GM23338 (cell line): ENCODE results near the gene OMG. TPM values are rescaled to one million over a fixed set of nuclear protein-coding genes. Genes with fewer than 3 reads are reported as not detected.
A peak's percentile ranks its signal among the peaks of the same experiment; 100 is the strongest.

ENCODE experiments used
- ATAC-seq: fragments of 200-7000 bp; cut with Tn5 transposase; 3 replicates; pipeline ENCODE4 v1.9.1; 2020
- DNase-seq: peaks from one replicate; pipeline ENCODE4 v3.0.0-alpha.2; 2015; ENCODE audit warnings: low spot score
- H2AFZ ChIP-seq: fragments of 200-600 bp; sonication (generic); 2 replicates; pipeline ENCODE4 v1.8.0; 2016; ENCODE audit warnings: antibody characterized with exemption, mild to moderate bottlenecking, moderate library complexity
- H3F3A ChIP-seq: fragments of 200-600 bp; sonication (generic); replicated peaks from 2 replicates; pipeline ENCODE4 v1.8.0; 2017; ENCODE audit warnings: antibody characterized with exemption, mixed run types, low read depth
- H3K27ac ChIP-seq: fragments of 200-600 bp; sonication (generic); 2 replicates; pipeline ENCODE4 v1.6.1; 2016; ENCODE audit warnings: low read depth
- H3K27me3 ChIP-seq: fragments of 200-600 bp; sonication (generic); 2 replicates; pipeline ENCODE4 v1.8.0; 2016; ENCODE audit warnings: mild to moderate bottlenecking, mixed run types, moderate library complexity; ENCODE audit not compliant: insufficient read depth
- H3K36me3 ChIP-seq: fragments of 200-600 bp; sonication (generic); 2 replicates; pipeline ENCODE4 v1.8.0; 2016; ENCODE audit warnings: mild to moderate bottlenecking; ENCODE audit not compliant: insufficient read depth
- H3K4me1 ChIP-seq: fragments of 200-600 bp; sonication (generic); 2 replicates; pipeline ENCODE4 v1.8.0; 2016; ENCODE audit warnings: mild to moderate bottlenecking, moderate library complexity; ENCODE audit not compliant: insufficient read depth
- H3K4me2 ChIP-seq: fragments of 200-600 bp; sonication (generic); 2 replicates; pipeline ENCODE4 v1.7.1; 2017; ENCODE audit warnings: mixed run types
- H3K4me3 ChIP-seq: fragments of 200-600 bp; sonication (generic); 2 replicates; pipeline ENCODE4 v1.6.1; 2016; ENCODE audit warnings: mixed run types
- H3K79me2 ChIP-seq: fragments of 200-600 bp; sonication (generic); replicated peaks from 2 replicates; pipeline ENCODE4 v1.8.0; 2017; ENCODE audit warnings: mild to moderate bottlenecking; ENCODE audit not compliant: insufficient read depth
- H3K9me2 ChIP-seq: fragments of 200-600 bp; sonication (generic); 2 replicates; pipeline ENCODE4 v1.8.0; 2017; ENCODE audit not compliant: insufficient read depth
- H4K20me1 ChIP-seq: fragments of 200-600 bp; sonication (generic); replicated peaks from 2 replicates; pipeline ENCODE4 v1.8.0; 2017; ENCODE audit warnings: mild to moderate bottlenecking; ENCODE audit not compliant: insufficient read depth
- H3K27ac Mint-ChIP-seq: 2 replicates; pipeline ENCODE4 v1.8.0; 2020; ENCODE audit warnings: inconsistent platforms, mild to moderate bottlenecking, moderate library complexity, mixed read lengths
- H3K27me3 Mint-ChIP-seq: 3 replicates; pipeline ENCODE4 v1.8.0; 2022; ENCODE audit warnings: low read depth, mild to moderate bottlenecking, moderate library complexity, mixed read lengths, inconsistent platforms; ENCODE audit not compliant: insufficient read depth, poor library complexity
- H3K36me3 Mint-ChIP-seq: 3 replicates; pipeline ENCODE4 v1.8.0; 2021; ENCODE audit warnings: low read depth, mild to moderate bottlenecking, inconsistent platforms, moderate library complexity, mixed read lengths
- H3K4me1 Mint-ChIP-seq: 3 replicates; pipeline ENCODE4 v1.8.0; 2020; ENCODE audit warnings: mild to moderate bottlenecking, inconsistent platforms, mixed read lengths
- H3K4me3 Mint-ChIP-seq: 3 replicates; pipeline ENCODE4 v1.8.0; 2021; ENCODE audit warnings: moderate library complexity, mild to moderate bottlenecking, inconsistent platforms, mixed read lengths
- H3K9me3 Mint-ChIP-seq: 3 replicates; pipeline ENCODE4 v1.8.0; 2020; ENCODE audit warnings: moderate library complexity, mild to moderate bottlenecking, inconsistent platforms, mixed read lengths
- CREB1 ChIP-seq: fragments of 250-450 bp; sonication (Bioruptor Pico); IDR thresholded peaks from 2 replicates; pipeline ENCODE4 v1.5.0; 2020; ENCODE audit warnings: low read depth, mild to moderate bottlenecking, moderate library complexity
- CTCF ChIP-seq, 2 experiments: fragments of 200-600 bp in 1 of 2; sonication (generic) in 1 of 2; conservative IDR thresholded peaks; 2 replicates each; pipeline versions ENCODE4 v1.5.1 to v1.6.1; 2016 to 2017; ENCODE audit warnings: antibody characterized with exemption in 2 of 2, low read depth in 2 of 2, mild to moderate bottlenecking in 2 of 2, moderate library complexity in 1 of 2
- EZH2 ChIP-seq: fragments of 200-600 bp; sonication (generic); IDR thresholded peaks from one replicate; pipeline ENCODE4 v1.8.0; 2017; ENCODE audit warnings: antibody characterized with exemption, mild to moderate bottlenecking, low read depth; ENCODE audit not compliant: unreplicated experiment
- EZH2phosphoT487 ChIP-seq: fragments of 200-600 bp; sonication (generic); IDR thresholded peaks from one replicate; pipeline ENCODE4 v1.8.1; 2018; ENCODE audit warnings: antibody characterized with exemption; ENCODE audit not compliant: unreplicated experiment
- JUNB ChIP-seq: IDR thresholded peaks from one replicate; pipeline ENCODE4 v1.6.1; 2016; ENCODE audit warnings: antibody characterized with exemption; ENCODE audit not compliant: unreplicated experiment
- NANOG ChIP-seq: IDR thresholded peaks from 2 replicates; pipeline ENCODE4 v1.6.1; 2016; ENCODE audit warnings: antibody characterized with exemption, borderline replicate concordance
- POLR2AphosphoS5 ChIP-seq: IDR thresholded peaks from 2 replicates; pipeline ENCODE4 v1.6.1; 2016; ENCODE audit warnings: antibody characterized with exemption, low read depth
- STAT1 ChIP-seq: IDR thresholded peaks from one replicate; pipeline ENCODE4 v1.6.1; 2016; ENCODE audit warnings: antibody characterized with exemption; ENCODE audit not compliant: unreplicated experiment
- ZNF114 ChIP-seq: fragments of 250-450 bp; sonication (Bioruptor Pico); IDR thresholded peaks from 2 replicates; pipeline ENCODE4 v1.5.0; 2020; ENCODE audit warnings: mild to moderate bottlenecking, moderate library complexity
- ZNF331 ChIP-seq: fragments of 250-450 bp; sonication (Bioruptor Pico); IDR thresholded peaks from 2 replicates; pipeline ENCODE4 v1.5.0; 2020; ENCODE audit warnings: low read depth, mild to moderate bottlenecking, moderate library complexity
- ZNF462 ChIP-seq: fragments of 250-450 bp; sonication (Bioruptor Pico); IDR thresholded peaks from 2 replicates; pipeline ENCODE4 v1.5.0; 2020; ENCODE audit warnings: mild to moderate bottlenecking, moderate library complexity
- polyA plus RNA-seq: library from polyadenylated mRNA; unstranded; fragments of >200 nt; fragmentation: Nextera tagmentation; extraction: Ambion mirVana; gene quantifications from 2 replicates; pipeline ENCODE4 v1.2.1, GENCODE V29; 2016
- total RNA-seq: library from RNA; depleted of rRNA; stranded (reverse); fragments of >200 nt; shearing (Covaris generic); gene quantifications from 2 replicates; pipeline ENCODE4 v1.2.3, GENCODE V29; 2014

Gene OMG
- total and polyA plus RNA-seq, 2 experiments from 2014 or later: 0.71 TPM; not detected in 1

GRCh38 chr17:31254654-31255053 lies 42.4 kb downstream of the OMG start:
- H3K27ac ChIP-seq: no peak overlapping the region
- H3K9me2 ChIP-seq: no peaks in the 10 kb centered on the region
- no peaks in the 10 kb centered on the region for H3K79me2 ChIP-seq
- H3K27me3 ChIP-seq: no peaks in the 10 kb centered on the region
- TF ChIP-seq CTCF (conservative IDR thresholded peaks at IDR 0.05; ENCODE audit: low read depth in 2 of 2) (no peak), POLR2AphosphoS5 (no peak), EZH2phosphoT487 (no peak), NANOG (no peak)
- no peak overlapping the region for H3K4me3 ChIP-seq
- peaks cover 7% of the 10 kb centered on the region; the same call in 2 of the 3 replicates for H3K4me1 Mint-ChIP-seq
- H3K27me3 Mint-ChIP-seq: no peaks in the 10 kb centered on the region
- no peaks in the 10 kb centered on the region for H4K20me1 ChIP-seq
- H3K4me2 ChIP-seq: no peak overlapping the region
- ATAC-seq (no peak), DNase-seq (no peak)
- no peak overlapping the region for H2AFZ ChIP-seq
- H3K27ac Mint-ChIP-seq: no peak overlapping the region
- no peaks in the 10 kb centered on the region for H3K9me3 Mint-ChIP-seq
- no peaks in the 10 kb centered on the region for H3K36me3 Mint-ChIP-seq
- 0 out of 2 replicates have a peak, but pooled peaks cover 3% of the 10 kb centered on the region for H3K4me1 ChIP-seq
- H3K36me3 ChIP-seq: no peaks in the 10 kb centered on the region; the same call in 1 of the 2 replicates
- H3K4me3 Mint-ChIP-seq: no peak overlapping the region
- no peaks in the 10 kb centered on the region for H3F3A ChIP-seq

GRCh38 chr17:31252741-31253140 lies 44.3 kb downstream of the OMG start:
- H3F3A ChIP-seq: no peaks in the 10 kb centered on the region
- no peaks in the 10 kb centered on the region for H3K36me3 ChIP-seq
- Mint-ChIP-seq H3K9me3 (no peaks in the 10 kb centered on the region), H3K4me3 (no peak overlapping the region), H3K36me3 (0 out of 3 replicates have a peak, but pooled peaks cover 3% of the 10 kb centered on the region), H3K4me1 (peaks cover 11% of the 10 kb centered on the region; the same call in 2 of the 3 replicates), H3K27me3 (no peaks in the 10 kb centered on the region), H3K27ac (no peak overlapping the region)
- no peak for DNase-seq
- H3K27me3 ChIP-seq: no peaks in the 10 kb centered on the region
- no peaks in the 10 kb centered on the region for H3K9me2 ChIP-seq
- H3K4me3 ChIP-seq: no peak overlapping the region
- no peak overlapping the region for H2AFZ ChIP-seq
- 0 out of 2 replicates have a peak, but pooled peaks cover 3% of the 10 kb centered on the region for H3K4me1 ChIP-seq
- H4K20me1 ChIP-seq: no peaks in the 10 kb centered on the region
- H3K27ac ChIP-seq: 0 out of 2 replicates have a peak overlapping the region, but pooled peaks have one; percentile 20
- ATAC-seq: no peak
- no peaks in the 10 kb centered on the region for H3K79me2 ChIP-seq
- no peak overlapping the region for H3K4me2 ChIP-seq
- TF ChIP-seq POLR2AphosphoS5 (no peak), ZNF331 (no peak), CTCF (conservative IDR thresholded peaks at IDR 0.05; ENCODE audit: low read depth in 2 of 2) (no peak), CREB1 (no peak), ZNF114 (CRISPR knock-in tag) (no peak), ZNF462 (CRISPR knock-in tag) (no peak), EZH2 (no peak), EZH2phosphoT487 (no peak), STAT1 (no peak), JUNB (no peak), NANOG (no peak)
